Measurements from ENCODE around the gene WDR1. TPM values are rescaled to one million over a fixed set of nuclear protein-coding genes. Genes with fewer than 3 reads are reported as not detected.

The WDR1 gene
- total and polyA plus RNA-seq, 2 of the 13 experiments (the other 11 are each of a cell fraction or from before 2014, with no cell fraction given), result 106 to 198 TPM

DNA sequence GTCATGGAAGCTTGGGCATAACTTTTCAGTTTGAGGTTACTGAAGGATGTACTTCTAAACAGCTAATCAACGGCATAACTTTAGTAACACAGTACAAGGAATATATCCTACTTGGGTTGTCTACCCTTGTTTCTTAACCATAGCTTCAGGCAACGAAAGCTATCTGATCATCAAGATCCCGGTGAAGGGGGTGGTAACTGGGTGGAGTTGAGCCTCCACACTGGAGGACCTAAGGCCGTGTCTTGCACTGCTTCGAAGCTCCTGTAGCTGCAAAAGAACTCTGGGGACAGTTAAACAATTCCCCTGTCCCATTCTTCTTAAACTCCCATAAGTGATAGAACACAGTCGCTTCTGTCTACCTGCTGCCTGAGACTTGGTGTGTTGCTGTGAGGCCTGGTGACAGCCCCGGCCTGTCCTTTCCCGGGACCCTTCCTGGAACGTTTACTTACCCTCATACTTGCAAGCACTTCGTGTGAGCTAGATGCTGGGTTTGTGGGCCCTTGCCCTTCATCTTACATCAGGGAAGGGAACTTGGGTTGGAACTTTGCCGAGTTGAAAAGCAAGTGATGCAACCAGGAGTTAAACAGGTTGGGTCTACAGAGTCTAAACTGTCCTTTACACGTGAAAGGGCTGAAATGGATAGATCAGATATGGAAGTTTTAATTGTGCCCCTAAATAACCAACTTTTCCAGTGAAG lies 5.8 kb upstream of the WDR1 start (continued):
- TF ChIP-seq, protein P1, sequence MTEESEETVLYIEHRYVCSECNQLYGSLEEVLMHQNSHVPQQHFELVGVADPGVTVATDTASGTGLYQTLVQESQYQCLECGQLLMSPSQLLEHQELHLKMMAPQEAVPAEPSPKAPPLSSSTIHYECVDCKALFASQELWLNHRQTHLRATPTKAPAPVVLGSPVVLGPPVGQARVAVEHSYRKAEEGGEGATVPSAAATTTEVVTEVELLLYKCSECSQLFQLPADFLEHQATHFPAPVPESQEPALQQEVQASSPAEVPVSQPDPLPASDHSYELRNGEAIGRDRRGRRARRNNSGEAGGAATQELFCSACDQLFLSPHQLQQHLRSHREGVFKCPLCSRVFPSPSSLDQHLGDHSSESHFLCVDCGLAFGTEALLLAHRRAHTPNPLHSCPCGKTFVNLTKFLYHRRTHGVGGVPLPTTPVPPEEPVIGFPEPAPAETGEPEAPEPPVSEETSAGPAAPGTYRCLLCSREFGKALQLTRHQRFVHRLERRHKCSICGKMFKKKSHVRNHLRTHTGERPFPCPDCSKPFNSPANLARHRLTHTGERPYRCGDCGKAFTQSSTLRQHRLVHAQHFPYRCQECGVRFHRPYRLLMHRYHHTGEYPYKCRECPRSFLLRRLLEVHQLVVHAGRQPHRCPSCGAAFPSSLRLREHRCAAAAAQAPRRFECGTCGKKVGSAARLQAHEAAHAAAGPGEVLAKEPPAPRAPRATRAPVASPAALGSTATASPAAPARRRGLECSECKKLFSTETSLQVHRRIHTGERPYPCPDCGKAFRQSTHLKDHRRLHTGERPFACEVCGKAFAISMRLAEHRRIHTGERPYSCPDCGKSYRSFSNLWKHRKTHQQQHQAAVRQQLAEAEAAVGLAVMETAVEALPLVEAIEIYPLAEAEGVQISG (CRISPR knock-in tag; IDR thresholded peaks at IDR 0.05), result 0 out of 2 replicates have a peak, but pooled peaks have one; percentile 1
- TF ChIP-seq, protein P2, sequence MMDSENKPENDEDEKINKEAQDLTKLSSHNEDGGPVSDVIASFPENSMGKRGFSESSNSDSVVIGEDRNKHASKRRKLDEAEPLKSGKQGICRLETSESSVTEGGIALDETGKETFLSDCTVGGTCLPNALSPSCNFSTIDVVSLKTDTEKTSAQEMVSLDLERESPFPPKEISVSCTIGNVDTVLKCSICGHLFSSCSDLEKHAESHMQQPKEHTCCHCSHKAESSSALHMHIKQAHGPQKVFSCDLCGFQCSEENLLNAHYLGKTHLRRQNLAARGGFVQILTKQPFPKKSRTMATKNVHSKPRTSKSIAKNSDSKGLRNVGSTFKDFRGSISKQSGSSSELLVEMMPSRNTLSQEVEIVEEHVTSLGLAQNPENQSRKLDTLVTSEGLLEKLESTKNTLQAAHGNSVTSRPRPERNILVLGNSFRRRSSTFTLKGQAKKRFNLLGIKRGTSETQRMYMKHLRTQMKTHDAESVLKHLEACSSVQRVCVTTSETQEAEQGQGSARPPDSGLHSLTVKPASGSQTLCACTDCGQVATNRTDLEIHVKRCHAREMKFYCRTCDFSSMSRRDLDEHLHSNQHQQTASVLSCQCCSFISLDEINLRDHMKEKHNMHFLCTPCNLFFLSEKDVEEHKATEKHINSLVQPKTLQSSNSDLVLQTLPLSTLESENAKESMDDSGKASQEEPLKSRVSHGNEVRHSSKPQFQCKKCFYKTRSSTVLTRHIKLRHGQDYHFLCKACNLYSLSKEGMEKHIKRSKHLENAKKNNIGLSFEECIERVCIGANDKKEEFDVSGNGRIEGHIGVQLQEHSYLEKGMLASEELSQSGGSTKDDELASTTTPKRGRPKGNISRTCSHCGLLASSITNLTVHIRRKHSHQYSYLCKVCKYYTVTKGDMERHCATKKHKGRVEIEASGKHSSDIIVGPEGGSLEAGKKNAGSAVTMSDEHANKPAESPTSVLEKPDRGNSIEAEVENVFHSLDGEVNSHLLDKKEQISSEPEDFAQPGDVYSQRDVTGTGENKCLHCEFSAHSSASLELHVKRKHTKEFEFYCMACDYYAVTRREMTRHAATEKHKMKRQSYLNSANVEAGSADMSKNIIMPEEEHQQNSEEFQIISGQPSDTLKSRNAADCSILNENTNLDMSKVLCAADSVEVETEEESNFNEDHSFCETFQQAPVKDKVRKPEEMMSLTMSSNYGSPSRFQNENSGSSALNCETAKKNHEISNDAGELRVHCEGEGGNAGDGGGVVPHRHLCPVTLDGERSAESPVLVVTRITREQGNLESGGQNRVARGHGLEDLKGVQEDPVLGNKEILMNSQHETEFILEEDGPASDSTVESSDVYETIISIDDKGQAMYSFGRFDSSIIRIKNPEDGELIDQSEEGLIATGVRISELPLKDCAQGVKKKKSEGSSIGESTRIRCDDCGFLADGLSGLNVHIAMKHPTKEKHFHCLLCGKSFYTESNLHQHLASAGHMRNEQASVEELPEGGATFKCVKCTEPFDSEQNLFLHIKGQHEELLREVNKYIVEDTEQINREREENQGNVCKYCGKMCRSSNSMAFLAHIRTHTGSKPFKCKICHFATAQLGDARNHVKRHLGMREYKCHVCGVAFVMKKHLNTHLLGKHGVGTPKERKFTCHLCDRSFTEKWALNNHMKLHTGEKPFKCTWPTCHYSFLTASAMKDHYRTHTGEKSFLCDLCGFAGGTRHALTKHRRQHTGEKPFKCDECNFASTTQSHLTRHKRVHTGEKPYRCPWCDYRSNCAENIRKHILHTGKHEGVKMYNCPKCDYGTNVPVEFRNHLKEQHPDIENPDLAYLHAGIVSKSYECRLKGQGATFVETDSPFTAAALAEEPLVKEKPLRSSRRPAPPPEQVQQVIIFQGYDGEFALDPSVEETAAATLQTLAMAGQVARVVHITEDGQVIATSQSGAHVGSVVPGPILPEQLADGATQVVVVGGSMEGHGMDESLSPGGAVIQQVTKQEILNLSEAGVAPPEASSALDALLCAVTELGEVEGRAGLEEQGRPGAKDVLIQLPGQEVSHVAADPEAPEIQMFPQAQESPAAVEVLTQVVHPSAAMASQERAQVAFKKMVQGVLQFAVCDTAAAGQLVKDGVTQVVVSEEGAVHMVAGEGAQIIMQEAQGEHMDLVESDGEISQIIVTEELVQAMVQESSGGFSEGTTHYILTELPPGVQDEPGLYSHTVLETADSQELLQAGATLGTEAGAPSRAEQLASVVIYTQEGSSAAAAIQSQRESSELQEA (CRISPR knock-in tag; IDR thresholded peaks at IDR 0.05; ENCODE audit: not compliant biosample characterization), result no peak
- TF ChIP-seq, protein P3, sequence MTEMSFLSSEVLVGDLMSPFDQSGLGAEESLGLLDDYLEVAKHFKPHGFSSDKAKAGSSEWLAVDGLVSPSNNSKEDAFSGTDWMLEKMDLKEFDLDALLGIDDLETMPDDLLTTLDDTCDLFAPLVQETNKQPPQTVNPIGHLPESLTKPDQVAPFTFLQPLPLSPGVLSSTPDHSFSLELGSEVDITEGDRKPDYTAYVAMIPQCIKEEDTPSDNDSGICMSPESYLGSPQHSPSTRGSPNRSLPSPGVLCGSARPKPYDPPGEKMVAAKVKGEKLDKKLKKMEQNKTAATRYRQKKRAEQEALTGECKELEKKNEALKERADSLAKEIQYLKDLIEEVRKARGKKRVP (CRISPR knock-in tag; IDR thresholded peaks at IDR 0.05), result peak in 1 of 2 experiments; percentile 80; a peak in 2 of 4 replicates
- TF ChIP-seq, protein P4, sequence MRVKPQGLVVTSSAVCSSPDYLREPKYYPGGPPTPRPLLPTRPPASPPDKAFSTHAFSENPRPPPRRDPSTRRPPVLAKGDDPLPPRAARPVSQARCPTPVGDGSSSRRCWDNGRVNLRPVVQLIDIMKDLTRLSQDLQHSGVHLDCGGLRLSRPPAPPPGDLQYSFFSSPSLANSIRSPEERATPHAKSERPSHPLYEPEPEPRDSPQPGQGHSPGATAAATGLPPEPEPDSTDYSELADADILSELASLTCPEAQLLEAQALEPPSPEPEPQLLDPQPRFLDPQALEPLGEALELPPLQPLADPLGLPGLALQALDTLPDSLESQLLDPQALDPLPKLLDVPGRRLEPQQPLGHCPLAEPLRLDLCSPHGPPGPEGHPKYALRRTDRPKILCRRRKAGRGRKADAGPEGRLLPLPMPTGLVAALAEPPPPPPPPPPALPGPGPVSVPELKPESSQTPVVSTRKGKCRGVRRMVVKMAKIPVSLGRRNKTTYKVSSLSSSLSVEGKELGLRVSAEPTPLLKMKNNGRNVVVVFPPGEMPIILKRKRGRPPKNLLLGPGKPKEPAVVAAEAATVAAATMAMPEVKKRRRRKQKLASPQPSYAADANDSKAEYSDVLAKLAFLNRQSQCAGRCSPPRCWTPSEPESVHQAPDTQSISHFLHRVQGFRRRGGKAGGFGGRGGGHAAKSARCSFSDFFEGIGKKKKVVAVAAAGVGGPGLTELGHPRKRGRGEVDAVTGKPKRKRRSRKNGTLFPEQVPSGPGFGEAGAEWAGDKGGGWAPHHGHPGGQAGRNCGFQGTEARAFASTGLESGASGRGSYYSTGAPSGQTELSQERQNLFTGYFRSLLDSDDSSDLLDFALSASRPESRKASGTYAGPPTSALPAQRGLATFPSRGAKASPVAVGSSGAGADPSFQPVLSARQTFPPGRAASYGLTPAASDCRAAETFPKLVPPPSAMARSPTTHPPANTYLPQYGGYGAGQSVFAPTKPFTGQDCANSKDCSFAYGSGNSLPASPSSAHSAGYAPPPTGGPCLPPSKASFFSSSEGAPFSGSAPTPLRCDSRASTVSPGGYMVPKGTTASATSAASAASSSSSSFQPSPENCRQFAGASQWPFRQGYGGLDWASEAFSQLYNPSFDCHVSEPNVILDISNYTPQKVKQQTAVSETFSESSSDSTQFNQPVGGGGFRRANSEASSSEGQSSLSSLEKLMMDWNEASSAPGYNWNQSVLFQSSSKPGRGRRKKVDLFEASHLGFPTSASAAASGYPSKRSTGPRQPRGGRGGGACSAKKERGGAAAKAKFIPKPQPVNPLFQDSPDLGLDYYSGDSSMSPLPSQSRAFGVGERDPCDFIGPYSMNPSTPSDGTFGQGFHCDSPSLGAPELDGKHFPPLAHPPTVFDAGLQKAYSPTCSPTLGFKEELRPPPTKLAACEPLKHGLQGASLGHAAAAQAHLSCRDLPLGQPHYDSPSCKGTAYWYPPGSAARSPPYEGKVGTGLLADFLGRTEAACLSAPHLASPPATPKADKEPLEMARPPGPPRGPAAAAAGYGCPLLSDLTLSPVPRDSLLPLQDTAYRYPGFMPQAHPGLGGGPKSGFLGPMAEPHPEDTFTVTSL (CRISPR knock-in tag; IDR thresholded peaks at IDR 0.05; ENCODE audit: borderline replicate concordance), result 0 out of 2 replicates have a peak, but pooled peaks have one; percentile 9
- peak; percentile 45 for TF ChIP-seq CEBPG (CRISPR knock-in tag; IDR thresholded peaks at IDR 0.05)
- no peak for TF ChIP-seq NFIB (CRISPR knock-in tag; IDR thresholded peaks at IDR 0.05; ENCODE audit: borderline replicate concordance)
